HG03378 (cell line): Measurements from ENCODE around the gene OAS3.
A peak's percentile ranks its signal among the peaks of the same experiment; 100 is the strongest.
"Not testable (repeated sequence)": the region's sequence is repeated elsewhere in the genome, so short reads cannot be mapped to it uniquely, and the experiment has no call there.

ENCODE experiments used
- ATAC-seq: cut with Tn5 transposase; IDR thresholded peaks from one replicate; pipeline ENCODE4 v1.9.1; 2021; ENCODE audit warnings: mild to moderate bottlenecking, moderate library complexity; ENCODE audit not compliant: unreplicated experiment

OAS3 gene

GRCh38 chr12:112926416-112927033 is 11.7 kb upstream of the OAS3 start:
- ATAC-seq: not testable (repeated sequence)

DNA sequence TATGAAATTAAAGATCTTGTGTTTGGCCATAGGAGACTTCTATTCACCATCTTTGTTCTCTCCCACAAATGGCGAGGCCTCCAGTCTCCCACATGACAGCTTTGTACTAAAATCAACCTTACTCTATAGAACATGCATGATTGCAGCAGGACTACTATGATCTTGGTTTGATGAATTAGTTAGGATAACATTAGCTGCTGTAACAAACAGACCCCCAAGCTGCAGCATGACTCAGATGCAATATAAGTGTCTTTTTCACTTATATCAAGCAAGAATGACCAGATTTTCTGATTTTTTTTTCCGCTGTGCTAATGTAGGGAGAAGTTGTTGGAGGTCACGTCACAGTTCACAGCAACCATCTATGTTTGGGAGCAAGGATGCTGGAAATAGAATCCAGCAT is 10.8 kb upstream of the OAS3 start:
- ATAC-seq: no peak

- ATAC-seq: no peak
Measured at GRCh38 chr12:112927925-112928324, 10.3 kb upstream of the OAS3 start.

GRCh38 chr12:112928978-112929377 is 9.3 kb upstream of the OAS3 start:
- ATAC-seq: no peak

DNA sequence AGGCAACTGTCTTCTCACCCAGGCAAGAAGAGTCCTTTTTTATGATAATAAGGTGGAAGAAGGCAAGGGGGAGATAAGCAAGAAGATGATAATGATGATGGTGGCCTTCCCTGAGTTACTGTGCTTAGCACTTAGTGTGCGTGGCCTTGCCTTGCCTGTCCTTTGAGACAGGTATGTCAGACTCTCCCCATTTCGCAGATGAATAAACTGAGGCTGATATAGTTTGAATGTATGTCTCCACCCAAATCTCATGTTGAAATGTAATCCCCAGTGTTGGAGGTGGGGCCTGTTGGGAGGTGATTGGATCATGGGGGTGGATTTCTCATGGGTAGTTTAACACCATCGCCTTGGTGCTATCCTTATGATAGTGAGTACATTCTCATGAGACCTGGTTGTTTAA is 8.6 kb upstream of the OAS3 start:
- ATAC-seq: no peak

- ATAC-seq: no peak
Measured at GRCh38 chr12:112930350-112930749, 7.9 kb upstream of the OAS3 start.

DNA sequence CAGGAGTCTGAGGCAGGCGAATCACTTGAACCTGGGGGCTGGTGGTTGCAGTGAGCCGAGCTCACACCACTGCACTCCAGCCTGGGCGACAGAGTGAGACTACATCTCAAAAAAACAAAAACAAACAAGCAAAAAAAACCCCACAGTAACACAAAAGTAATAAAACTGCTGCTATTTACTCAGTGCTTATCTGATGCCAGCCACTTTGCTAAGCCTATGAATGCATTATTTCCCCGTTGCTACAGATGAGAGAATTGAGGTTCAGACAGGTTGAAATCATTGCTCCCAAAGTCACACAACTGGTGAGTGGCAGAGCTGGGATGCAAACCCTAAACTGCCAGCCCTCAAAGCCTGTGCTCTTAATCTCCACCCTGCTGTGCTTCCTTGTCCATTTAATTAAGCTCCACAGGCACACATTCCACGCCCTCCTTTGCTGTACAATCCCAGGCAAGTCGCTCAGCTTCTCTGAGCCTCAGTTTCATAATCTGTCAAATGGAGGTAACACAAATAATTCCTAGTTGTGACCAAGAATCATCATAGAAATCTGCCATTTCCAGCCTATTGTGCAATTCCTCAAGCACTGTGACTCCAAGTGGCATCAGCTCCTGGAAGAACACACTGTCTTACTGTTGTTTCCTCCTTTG is 5.7 kb upstream of the OAS3 start:
- no peak for ATAC-seq

DNA sequence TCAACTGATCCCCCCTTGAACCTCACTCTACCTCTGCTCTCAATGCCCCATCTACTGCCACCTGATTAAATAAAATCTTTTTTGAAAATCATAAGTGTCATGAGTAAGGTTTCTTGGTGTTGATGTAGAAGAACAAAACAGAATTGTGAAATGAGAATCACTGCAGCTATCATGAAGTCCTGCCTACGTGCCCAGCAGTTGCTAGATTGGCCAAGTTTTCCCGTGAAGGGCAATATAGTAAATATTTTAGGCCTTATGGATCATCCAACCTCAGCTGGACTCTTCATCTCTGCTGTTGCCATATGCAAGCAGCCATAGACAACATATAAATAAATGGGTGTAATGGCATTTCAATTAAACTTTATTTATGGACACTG is 5.2 kb upstream of the OAS3 start:
- ATAC-seq: no peak

- ATAC-seq: no peak
Measured at GRCh38 chr12:112936264-112936663, 2.0 kb upstream of the OAS3 start.

GRCh38 chr12:112936927-112937326 is 1.3 kb upstream of the OAS3 start:
- ATAC-seq: no peak

DNA sequence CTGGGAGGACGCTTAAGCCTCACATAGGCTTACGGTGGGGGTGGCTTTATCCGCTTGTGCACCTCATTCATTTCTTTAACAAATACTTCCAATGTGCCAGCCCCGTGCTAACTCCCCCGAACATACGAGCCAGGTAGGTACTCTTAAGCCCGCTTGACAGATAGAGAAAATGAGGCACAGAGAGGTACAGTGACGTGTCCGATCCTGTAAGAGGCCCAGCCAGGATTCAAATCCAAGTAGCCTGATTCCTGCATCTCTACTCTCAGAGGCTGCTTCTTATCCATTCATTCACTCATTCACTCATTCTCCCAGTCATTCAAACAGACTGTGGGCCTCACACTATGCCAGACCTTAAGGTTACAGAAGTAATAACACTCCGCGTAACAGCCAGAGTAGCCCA is 477 bp downstream of the OAS3 start:
- no peak for ATAC-seq

DNA sequence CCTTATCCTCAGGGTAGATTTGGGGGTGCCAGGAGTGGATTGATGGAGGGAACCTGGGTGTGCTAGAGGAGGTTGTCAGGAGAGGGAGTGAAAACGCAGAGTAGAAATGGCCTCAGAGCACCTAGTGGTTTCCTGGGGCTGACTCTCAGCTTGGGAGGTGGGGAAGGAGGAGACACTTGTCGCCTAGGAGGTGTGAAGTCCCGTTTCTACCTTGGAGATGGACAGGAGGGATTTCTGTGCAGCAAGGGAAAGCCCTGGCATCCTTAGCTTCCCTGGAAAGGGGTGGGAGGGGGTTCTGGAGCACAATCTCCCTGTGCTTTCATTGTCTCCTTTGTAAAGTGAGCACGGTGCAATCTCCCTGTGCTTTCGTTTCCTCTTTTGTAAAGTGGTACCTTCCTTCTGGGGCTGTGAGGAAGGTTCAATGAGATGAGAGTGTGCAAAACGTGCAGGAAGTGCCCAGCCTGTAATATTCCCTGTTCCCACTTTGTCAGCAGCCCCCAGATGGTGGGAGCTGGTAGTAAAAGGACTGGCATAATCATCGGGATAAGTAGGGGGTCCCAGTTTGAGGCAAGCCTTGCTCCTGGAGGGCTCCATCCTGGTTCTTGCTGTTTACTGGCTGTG is 1.6 kb downstream of the OAS3 start:
- ATAC-seq: peak; percentile 68

DNA sequence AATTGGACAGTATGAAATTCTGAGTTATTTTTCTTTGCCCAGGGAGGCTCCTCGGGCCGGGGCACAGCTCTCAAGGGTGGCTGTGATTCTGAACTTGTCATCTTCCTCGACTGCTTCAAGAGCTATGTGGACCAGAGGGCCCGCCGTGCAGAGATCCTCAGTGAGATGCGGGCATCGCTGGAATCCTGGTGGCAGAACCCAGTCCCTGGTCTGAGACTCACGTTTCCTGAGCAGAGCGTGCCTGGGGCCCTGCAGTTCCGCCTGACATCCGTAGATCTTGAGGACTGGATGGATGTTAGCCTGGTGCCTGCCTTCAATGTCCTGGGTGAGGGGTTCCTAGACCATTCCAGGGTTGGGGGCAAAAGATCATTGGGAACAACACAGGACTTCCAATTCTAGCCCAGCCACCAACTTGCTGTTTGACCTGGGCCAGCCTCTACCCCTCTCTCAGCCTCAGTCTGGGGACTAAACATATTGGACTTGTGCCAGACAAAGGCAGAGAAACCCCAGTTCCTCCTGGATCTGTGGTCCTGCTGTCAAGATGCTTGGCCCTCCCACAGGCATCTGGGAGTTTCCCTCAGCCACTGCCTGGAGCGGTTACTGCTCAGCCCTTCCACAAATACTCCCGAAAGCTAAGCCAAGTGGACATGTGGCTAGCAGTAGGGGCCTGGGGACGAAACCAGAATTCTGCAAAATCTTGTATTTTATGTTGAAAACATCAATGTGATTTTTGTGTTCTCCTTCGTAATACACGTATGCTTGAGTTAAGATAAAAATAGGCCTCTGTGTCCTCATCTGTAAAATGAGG is 3.5 kb downstream of the OAS3 start:
- ATAC-seq: no peak

DNA sequence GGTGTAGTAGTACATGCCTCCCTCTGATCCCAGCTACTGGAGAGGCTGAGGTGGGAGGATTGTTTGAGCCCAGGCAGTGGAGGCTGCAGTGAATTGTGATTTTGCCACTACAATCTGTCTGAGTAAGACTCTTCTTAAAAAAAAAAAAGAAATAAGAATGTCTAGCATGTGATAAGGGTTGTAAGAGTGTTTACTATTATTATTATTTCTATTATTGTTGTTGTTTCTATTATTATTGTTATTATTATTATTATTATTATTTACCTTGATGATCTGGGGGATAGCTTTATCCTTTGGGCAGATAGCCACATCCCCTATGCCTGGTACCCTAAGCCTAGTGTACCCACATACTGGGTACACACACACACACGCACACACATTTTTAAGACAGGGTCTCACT is 4.3 kb downstream of the OAS3 start:
- ATAC-seq: no peak

DNA sequence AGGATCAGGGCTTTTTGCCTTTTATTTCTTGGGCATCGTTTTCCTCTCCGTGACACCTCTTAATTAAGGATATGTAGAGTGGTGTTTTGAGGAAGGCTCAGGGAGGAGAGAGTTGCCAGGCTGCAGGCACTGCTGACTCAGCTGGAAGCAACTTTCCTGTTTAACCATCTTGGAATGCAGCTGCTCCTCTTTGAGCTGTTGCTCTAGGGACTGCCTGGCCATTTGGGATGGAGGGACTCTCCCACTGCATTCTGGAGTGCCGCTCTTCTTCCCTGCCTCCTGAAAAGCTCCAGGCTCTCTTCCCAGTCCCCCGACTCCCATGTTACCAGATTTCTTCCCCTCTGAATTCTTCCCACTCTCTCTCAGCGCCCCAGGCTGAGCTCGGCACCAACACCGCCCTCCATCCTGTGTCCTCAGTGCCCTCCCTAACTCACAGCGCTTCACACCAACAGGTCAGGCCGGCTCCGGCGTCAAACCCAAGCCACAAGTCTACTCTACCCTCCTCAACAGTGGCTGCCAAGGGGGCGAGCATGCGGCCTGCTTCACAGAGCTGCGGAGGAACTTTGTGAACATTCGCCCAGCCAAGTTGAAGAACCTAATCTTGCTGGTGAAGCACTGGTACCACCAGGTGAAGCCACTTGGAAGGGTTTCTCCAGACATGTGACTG is 5.9 kb downstream of the OAS3 start:
- no peak for ATAC-seq

DNA sequence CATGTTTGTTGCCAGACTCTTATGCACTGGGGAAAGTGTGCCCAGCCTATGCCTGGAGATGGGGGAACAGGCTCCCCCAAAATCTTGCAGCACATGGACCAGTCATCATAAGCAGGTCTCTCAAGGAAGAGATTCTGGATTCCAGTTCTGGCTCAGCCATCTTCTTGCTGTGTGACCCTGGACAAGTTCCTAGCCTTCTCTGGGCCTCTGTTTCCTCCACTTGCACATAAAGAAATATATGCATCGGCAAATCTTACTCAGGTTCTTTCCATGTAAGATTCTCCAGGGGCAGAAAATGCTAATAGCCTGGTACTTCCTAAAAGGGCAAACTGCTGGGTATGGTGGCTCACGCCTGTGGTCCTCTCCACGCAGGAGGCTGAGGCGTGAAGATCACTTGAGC is 7.2 kb downstream of the OAS3 start:
- ATAC-seq: no peak

GRCh38 chr12:112946236-112947000 is 8.1 kb downstream of the OAS3 start:
- no peak for ATAC-seq

GRCh38 chr12:112947314-112947713 is 9.0 kb downstream of the OAS3 start:
- ATAC-seq: no peak

DNA sequence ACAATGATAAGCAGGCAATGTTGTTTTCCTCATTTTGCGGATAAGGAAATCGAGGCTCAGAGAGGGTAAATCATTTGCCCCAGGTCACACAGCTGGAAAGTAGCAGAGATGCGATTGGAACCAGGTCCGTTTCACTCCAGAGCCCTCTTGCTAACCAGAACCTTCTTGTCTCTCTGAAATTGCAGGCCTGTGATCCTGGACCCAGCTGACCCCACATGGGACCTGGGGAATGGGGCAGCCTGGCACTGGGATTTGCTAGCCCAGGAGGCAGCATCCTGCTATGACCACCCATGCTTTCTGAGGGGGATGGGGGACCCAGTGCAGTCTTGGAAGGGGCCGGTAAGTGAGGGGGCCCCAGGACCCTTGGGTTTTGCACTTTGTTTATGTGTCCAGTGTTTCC is 9.5 kb downstream of the OAS3 start:
- no peak for ATAC-seq

GRCh38 chr12:112948806-112949205 is 10.5 kb downstream of the OAS3 start:
- ATAC-seq: no peak

GRCh38 chr12:112950701-112951100 is 12.4 kb downstream of the OAS3 start:
- ATAC-seq: no peak
